Upper lobe of left lung (tissue), 6 donors: Measurements from ENCODE around the gene P2RY14. TPM values are rescaled to one million over a fixed set of nuclear protein-coding genes. Genes with fewer than 3 reads are reported as not detected.

Experiments used
- ATAC-seq, 2 donors: fragments of 200-7000 bp; cut with Tn5 transposase; one replicate each; pipeline ENCODE4 v1.9.1; 2022; ENCODE audit warnings: mild to moderate bottlenecking in 2 of 2, moderate library complexity in 2 of 2; ENCODE audit not compliant: low FRiP score in 2 of 2
- DNase-seq, 2 donors: peaks; one replicate each; pipeline ENCODE4 v3.0.0-alpha.2; 2019 to 2020
- H3K27ac ChIP-seq, 4 donors: fragments of 200-600 bp; sonication (generic); one replicate each; pipeline ENCODE4 v1.5.1; 2016 to 2019
- H3K27me3 ChIP-seq, 4 donors: fragments of 200-600 bp; sonication (generic); one replicate each; pipeline ENCODE4 v1.5.1; 2017 to 2019
- H3K36me3 ChIP-seq, 4 donors: fragments of 200-600 bp; sonication (generic); one replicate each; pipeline ENCODE4 v1.5.1; 2016 to 2019
- H3K4me1 ChIP-seq, 4 donors: fragments of 200-600 bp; sonication (generic); one replicate each; pipeline ENCODE4 v1.5.1; 2018 to 2019
- H3K4me3 ChIP-seq, 4 donors: fragments of 200-600 bp; sonication (generic); one replicate each; pipeline ENCODE4 v1.5.1; 2017 to 2019; ENCODE audit warnings: mild to moderate bottlenecking in 2 of 4, moderate library complexity in 1 of 4
- H3K9me3 ChIP-seq, 4 donors: fragments of 200-600 bp; sonication (generic); one replicate each; pipeline ENCODE4 v1.5.1; 2018 to 2019
- CTCF ChIP-seq, 6 experiments: fragments of 450-650 bp in 4 of 6; fragments of 200-600 bp in 2 of 6; sonication (generic) in 2 of 6; IDR thresholded peaks; one replicate each; pipeline ENCODE4 v1.5.1; 2016 to 2019; ENCODE audit warnings: antibody characterized with exemption in 6 of 6
- EP300 ChIP-seq, 4 donors: sonication (generic); formaldehyde crosslinking; IDR thresholded peaks; one replicate each; pipeline ENCODE4 v1.5.1; 2017; ENCODE audit warnings: antibody characterized with exemption in 4 of 4, control low read depth in 2 of 4
- POLR2A ChIP-seq, 4 donors: fragments of 450-650 bp; IDR thresholded peaks; one replicate each; pipeline ENCODE4 v1.5.1; 2016 to 2017; ENCODE audit warnings: antibody characterized with exemption in 4 of 4, mild to moderate bottlenecking in 2 of 4
- POLR2AphosphoS5 ChIP-seq, 2 donors: sonication (generic); formaldehyde crosslinking; IDR thresholded peaks; one replicate each; pipeline ENCODE4 v1.5.1; 2017; ENCODE audit warnings: antibody characterized with exemption in 2 of 2
- WGBS, 2 donors: methylation state at CpG; one replicate each; pipeline ENCODE4 v1.1.5; 2017 to 2018; 5-methylcytosine and 5-hydroxymethylcytosine counted together
- total RNA-seq, 6 donors: library from RNA; depleted of rRNA in 4 of 6; stranded (reverse); fragments of >200 nt in 4 of 6; gene quantifications; one replicate each; pipeline versions ENCODE4 v1.1.0 to v1.2.1, GENCODE V29; 2016 to 2021
- donor health status: DM: no; HTN: no; CAD: no; lungs with moderate emphysema.
- donor health status: DM: no; HTN: yes; CAD: no; lungs with severe emphysema.

The P2RY14 gene
- total RNA-seq, 6 donors from 2014 or later = 1.7 to 6.2 (median 3.9) TPM

- ATAC-seq = no peak
- no peaks in the 10 kb centered on the region for H3K4me1 ChIP-seq
Observed at GRCh38 chr3:151268267-151269235, 9.8 kb downstream of the P2RY14 start.

GRCh38 chr3:151267066-151267465 is 11.3 kb downstream of the P2RY14 start:
- Histone ChIP-seq H3K4me3 (no peak overlapping the region), H3K27me3 (no peaks in the 10 kb centered on the region), H3K36me3 (no peaks in the 10 kb centered on the region), H3K27ac (no peak overlapping the region), H3K4me1 (no peaks in the 10 kb centered on the region), H3K9me3 (no peaks in the 10 kb centered on the region)
- WGBS, 2 donors = 74 to 82% methylated on average over 1 of the region's 1 CpG
- TF ChIP-seq CTCF (IDR thresholded peaks at IDR 0.05) (no peak), POLR2A (IDR thresholded peaks at IDR 0.05) (no peak), POLR2AphosphoS5 (IDR thresholded peaks at IDR 0.05) (no peak), EP300 (IDR thresholded peaks at IDR 0.05) (no peak)
- no peak for ATAC-seq
- no peak for DNase-seq

More at GRCh38 chr3:151268267-151269235, 9.8 kb downstream of the P2RY14 start:
- TF ChIP-seq POLR2A (IDR thresholded peaks at IDR 0.05) (no peak), EP300 (IDR thresholded peaks at IDR 0.05) (no peak), CTCF (IDR thresholded peaks at IDR 0.05) (no peak), POLR2AphosphoS5 (IDR thresholded peaks at IDR 0.05) (no peak)
- DNase-seq = no peak
- WGBS, 2 donors = 69 to 76% methylated on average over 11 of the region's 11 CpGs
- H3K36me3 ChIP-seq = no peaks in the 10 kb centered on the region
- no peak overlapping the region for H3K4me3 ChIP-seq
- H3K27ac ChIP-seq = no peak overlapping the region
- H3K27me3 ChIP-seq = no peaks in the 10 kb centered on the region
- no peaks in the 10 kb centered on the region for H3K9me3 ChIP-seq

GRCh38 chr3:151265866-151266265 is 12.5 kb downstream of the P2RY14 start:
- Histone ChIP-seq H3K36me3 (no peaks in the 10 kb centered on the region), H3K9me3 (no peaks in the 10 kb centered on the region), H3K4me3 (no peak overlapping the region), H3K4me1 (no peaks in the 10 kb centered on the region), H3K27me3 (no peaks in the 10 kb centered on the region), H3K27ac (no peak overlapping the region)
- DNase-seq (peak in 1 of 2 donors; percentile 28), ATAC-seq (peak; percentile 59 to 93)
- 55 to 72% methylated on average over 5 of the region's 5 CpGs for WGBS, 2 donors
- no peak for TF ChIP-seq POLR2A (IDR thresholded peaks at IDR 0.05)
- TF ChIP-seq POLR2AphosphoS5 (IDR thresholded peaks at IDR 0.05) = no peak
- TF ChIP-seq CTCF (IDR thresholded peaks at IDR 0.05) = no peak
- no peak for TF ChIP-seq EP300 (IDR thresholded peaks at IDR 0.05)

GRCh38 chr3:151265166-151265565 is 13.2 kb downstream of the P2RY14 start:
- H3K4me1 ChIP-seq = no peaks in the 10 kb centered on the region
- no peak overlapping the region for H3K27ac ChIP-seq
- no peaks in the 10 kb centered on the region for H3K27me3 ChIP-seq
- H3K4me3 ChIP-seq = no peak overlapping the region
- no peak for TF ChIP-seq POLR2A (IDR thresholded peaks at IDR 0.05)
- no peak for TF ChIP-seq POLR2AphosphoS5 (IDR thresholded peaks at IDR 0.05)
- no peak for TF ChIP-seq EP300 (IDR thresholded peaks at IDR 0.05)
- no peak for TF ChIP-seq CTCF (IDR thresholded peaks at IDR 0.05)
- no peaks in the 10 kb centered on the region for H3K9me3 ChIP-seq
- 75 to 77% methylated on average over 5 of the region's 5 CpGs for WGBS, 2 donors
- no peak for DNase-seq
- H3K36me3 ChIP-seq = no peaks in the 10 kb centered on the region
- ATAC-seq = peak in 1 of 2 donors; percentile 44
